ENCODE data around the gene STX16. TPM values are rescaled to one million over a fixed set of nuclear protein-coding genes. Genes with fewer than 3 reads are reported as not detected.

STX16 gene
- total and polyA plus RNA-seq, 2 of the 13 experiments (the other 11 are each of a cell fraction or from before 2014, with no cell fraction given) = 28.0 to 72.7 TPM

- TF ChIP-seq MAX (IDR thresholded peaks at IDR 0.05) (no peak), NAIF1 (CRISPR knock-in tag; IDR thresholded peaks at IDR 0.05; ENCODE audit: borderline replicate concordance) (no peak), SIN3A (IDR thresholded peaks at IDR 0.05; ENCODE audit: borderline replicate concordance, low read depth, low read length) (peak; percentile 80; the same call in 1 of the 2 replicates), ZBTB10 (CRISPR knock-in tag; IDR thresholded peaks at IDR 0.05; ENCODE audit: borderline replicate concordance) (0 out of 2 replicates have a peak, but pooled peaks have one; percentile 54), NFE2 (CRISPR knock-in tag; IDR thresholded peaks at IDR 0.05) (no peak), SMYD3 (CRISPR knock-in tag; IDR thresholded peaks at IDR 0.05) (no peak), ZGPAT (CRISPR knock-in tag; IDR thresholded peaks at IDR 0.05) (no peak), IRF1 (CRISPR knock-in tag; IDR thresholded peaks at IDR 0.05; ENCODE audit: low read depth) (no peak), ATF7 (IDR thresholded peaks at IDR 0.05) (no peak), ATF7 (CRISPR knock-in tag; IDR thresholded peaks at IDR 0.05) (no peak), ETV6 (CRISPR knock-in tag; conservative IDR thresholded peaks at IDR 0.05) (peak; percentile 6; the same call in 1 of the 2 replicates), TERF1 (CRISPR knock-in tag; IDR thresholded peaks at IDR 0.05) (no peak), ZSCAN22 (CRISPR knock-in tag; IDR thresholded peaks at IDR 0.05) (no peak), LRRFIP1 (CRISPR knock-in tag; conservative IDR thresholded peaks at IDR 0.05) (no peak), ZNF121 (CRISPR knock-in tag; IDR thresholded peaks at IDR 0.05) (no peak), BCLAF1 (IDR thresholded peaks at IDR 0.05) (no peak)
These were observed 993 bp downstream of the STX16 start (continued) for GRCh38 chr20:58651946-58652605.
